Stimulated activated CD8-positive, alpha-beta memory T cell treated with anti-CD3 and anti-CD28 coated beads, Interleukin-7, amount 100 ng/mL, for 48 hours (primary cell): ENCODE results near the gene EPN2.

ENCODE experiments used
- DNase-seq, 2 donors: peaks; one replicate each; pipeline ENCODE4 v3.0.0-alpha.2; 2020; ENCODE audit warnings: low read depth in 1 of 2; ENCODE audit errors: extremely low read depth in 1 of 2

The EPN2 gene

DNA sequence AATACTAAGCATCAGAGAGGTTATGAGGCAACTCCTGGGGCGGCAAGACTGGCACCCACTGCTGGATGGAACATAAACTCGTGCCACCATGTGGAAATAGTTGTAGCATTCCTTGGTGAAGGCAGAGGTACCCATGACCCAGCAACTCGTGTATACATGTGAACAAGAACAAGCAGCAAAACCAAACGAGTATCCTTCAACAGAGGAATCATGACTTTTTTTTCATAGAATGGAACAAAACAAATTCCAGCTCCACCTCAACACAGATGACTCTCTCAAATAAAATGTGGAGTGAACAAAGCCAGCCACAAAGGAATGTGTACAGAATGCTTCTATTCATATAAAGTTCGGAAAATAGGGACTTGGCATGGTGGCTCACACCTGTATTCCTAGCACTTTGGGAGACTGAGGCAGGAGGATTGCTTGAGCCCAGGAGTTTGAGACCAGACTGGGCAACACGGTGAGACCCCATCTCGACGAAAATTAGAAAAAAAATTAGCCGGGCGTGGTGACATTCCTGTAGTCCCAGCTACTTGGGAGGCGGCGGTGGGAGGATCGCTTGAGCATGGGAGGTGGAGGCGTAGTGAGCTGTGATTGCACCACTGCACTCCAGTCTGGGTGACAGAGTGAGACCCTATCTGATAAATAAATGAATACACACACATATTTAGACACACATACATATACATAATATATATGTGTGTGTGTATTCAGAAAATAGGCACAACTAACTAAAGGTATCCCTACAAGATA, 90.0 kb downstream of the EPN2 start:
- no peak for DNase-seq

DNA sequence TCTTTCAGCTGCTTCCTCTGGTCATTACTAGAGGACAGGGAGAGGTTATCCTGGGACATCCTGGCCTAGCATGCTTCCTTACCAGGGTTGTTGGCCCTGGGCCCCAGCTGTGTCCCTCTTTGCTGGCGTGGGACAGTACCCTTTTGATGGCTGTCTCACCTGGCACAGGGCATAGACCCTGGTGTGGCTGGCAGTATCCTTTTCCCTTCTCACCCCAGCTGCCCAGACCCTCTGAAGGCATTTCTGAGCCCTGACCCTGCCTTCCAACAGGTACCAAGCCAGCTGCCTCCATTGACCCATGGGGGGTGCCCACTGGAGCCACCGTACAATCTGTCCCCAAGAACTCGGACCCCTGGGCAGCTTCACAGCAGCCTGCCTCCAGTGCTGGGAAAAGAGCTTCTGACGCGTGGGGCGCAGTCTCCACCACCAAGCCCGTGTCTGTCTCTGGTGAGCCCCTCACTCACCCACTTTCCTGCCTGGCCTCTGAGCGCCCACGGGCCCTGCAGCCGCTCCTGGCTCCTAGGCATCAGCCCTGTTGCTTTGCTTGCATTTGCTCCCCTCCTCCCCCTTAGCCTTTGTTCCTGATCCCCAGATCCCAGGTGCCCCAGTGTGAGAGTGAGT, 91.4 kb downstream of the EPN2 start:
- no peak for DNase-seq

DNA sequence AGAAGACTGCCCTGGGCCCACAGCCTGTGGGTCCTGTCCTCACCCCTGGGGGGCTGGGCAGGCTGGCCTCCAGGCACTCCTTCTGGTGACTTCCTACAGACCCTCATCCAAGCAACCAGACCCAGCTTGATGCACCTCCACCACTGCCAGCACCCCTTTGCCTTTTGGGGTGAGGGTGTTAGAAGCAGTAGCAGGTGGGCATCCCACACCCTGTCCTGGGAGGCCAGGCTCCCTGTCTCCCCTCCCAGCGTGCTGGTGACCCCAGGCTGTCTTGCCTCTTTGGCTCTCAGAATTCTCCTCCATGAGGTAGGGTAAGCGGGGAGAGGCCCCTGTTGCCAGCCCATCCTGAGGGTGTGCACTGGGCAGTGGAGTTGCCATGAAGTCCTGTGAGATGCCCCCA, 92.0 kb downstream of the EPN2 start:
- no peak for DNase-seq

DNA sequence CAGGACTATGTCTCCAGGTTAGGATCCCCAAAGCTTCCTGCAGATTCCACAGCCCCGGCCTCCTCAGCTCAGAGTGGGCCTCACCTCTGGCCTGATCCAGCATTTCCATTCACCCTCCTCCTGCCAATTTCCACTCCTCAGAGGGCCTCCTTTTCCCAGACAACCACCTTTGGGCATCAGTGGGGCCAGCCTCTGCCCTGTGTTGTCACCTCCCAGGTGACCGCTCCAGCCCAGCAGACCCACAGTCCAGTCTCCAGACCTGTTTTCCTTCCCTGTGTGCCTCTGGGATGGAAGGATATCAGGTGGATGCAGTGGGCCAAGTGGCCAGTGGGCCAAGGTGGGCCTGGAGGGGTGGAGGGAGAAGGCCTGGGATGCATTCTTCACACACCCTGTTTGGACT, 92.7 kb downstream of the EPN2 start:
- no peak for DNase-seq

DNA sequence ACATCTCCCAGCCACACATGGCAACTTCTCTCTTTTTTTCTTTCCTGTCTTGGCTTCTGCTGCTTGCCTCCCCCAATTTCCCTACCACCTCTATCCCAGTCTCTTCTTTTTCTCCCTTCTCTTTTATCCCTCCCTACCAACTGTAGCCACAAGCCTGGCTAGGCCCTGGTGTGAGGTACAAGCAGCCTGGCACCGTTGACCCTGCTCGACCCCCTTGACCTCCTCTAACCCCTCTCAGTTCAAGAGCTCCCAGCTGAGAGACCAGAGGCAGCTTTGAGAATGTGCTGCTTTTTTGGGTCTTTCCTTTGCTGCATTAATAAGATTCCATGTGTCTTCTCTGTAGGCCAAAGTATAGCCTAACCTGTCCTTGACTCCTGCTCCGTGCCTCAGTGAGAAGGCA, 93.1 kb downstream of the EPN2 start:
- DNase-seq = no peak

DNA sequence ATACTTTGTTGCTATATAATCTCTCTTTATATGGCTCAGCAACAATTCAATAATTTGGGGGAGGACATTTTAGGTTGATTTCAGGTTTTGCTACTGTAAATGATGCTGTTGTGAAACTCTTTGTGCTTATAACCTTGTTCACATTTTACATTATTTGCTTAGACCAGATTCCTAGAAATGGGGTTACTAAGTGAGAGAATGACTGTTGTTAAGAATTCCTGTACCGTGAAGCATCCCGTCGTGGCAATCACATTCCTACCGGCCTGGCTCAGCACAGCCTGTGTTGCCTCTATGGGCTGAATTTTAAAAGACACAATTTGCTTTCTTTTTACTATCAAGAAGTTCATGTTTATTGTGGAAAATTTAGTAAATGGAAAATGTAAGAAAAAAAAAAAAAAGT, 94.0 kb downstream of the EPN2 start:
- DNase-seq = no peak

DNA sequence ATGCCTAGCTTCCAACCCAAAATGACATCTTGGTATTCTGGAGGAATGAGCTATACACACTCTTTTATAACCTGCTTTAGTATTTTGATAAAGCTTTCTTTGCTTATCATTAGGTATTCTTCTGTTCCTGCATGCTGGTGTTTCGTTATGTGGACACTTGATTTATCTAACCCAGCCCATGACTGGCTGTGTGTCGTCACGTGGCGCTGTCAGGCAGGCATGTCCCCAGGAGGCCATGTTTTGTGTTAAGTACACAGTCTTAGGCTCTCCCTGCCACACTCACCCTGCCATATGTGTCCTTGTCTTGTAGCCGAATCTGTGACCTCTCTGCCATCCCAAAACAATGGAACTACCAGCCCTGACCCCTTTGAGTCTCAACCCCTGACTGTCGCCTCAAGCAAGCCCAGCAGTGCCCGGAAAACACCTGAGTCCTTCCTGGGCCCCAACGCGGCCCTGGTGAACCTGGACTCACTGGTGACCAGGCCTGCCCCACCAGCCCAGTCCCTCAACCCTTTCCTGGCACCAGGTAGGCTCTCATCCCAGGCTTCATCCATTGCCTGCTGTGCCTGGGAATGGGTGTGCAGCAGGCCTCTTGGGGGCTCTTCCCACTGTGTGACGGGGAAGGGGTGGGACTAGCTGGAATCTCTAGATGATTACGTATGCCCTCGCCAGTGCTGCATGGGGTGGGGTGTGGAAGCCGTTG, 94.5 kb downstream of the EPN2 start:
- DNase-seq = no peak

DNA sequence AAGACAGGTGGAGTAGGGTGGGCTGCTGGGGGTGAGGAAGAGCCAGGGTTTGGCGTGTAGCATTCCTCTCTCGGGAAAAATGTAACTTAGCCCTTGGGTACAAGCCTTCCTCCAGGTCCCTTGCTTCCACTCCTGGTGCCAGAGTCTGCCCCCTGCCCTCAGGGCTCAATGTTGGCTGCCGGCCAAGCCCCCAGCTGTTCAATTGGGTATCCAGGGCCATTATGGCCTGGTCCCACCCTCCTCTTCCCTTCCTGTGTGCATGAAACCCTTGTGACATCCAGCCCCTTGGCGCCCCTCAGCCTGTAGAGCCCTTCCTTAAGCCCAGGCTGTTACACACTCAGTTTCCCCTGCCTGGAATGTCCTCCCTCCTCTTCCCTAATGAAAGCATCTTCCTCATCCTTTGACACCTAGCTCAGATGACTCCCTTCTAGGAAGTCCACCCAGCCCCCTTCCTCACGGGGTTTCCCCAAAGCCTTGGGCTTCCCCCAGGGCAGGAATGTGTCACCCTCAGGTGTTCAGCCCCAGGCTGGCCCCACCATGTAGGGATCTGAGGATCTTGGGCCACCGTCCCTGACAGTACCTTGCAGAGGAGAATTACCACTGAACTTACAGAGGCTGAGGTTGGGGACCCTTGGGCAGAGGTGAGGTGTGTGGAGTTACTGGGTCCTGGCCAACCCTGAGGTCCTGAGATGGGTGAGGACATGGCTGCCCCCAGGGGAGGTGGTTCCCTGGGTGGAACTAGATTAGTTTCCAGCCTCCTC, 95.4 kb downstream of the EPN2 start:
- DNase-seq = no peak

DNA sequence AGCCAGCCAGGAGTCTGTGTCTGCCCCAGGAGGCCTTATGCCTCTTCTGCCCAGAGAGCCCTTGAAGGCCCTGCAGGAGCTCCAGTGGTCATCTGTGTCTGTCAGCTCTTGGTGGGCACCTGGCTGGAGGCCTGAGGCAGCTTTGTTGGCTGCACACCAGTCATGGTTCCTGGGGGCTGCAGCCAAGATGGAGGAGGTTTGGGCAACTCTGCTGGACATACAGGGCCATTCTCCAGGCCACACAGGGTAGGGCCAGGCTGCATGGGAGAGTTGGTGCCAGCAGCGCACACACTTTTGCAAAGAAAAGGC, 95.9 kb downstream of the EPN2 start:
- no peak for DNase-seq

DNA sequence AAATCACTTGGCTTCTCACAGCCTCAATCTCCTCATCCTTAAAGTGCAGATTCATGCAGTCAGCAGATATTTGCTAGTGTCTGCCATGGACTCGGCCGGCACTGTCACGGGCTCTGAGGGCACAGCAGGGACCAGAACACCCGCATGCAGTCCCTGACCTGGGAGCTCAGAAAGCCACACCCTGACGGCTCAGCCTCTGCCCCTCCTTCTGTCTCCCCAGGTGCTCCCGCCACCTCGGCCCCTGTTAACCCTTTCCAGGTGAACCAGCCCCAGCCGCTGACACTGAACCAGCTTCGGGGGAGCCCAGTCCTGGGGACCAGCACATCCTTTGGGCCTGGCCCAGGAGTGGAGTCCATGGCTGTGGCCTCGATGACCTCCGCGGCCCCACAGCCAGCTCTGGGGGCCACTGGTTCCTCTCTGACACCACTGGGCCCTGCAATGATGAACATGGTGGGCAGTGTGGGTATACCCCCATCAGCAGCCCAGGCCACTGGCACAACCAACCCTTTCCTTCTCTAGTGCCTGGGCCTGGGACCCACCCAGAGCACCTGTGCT, 96.6 kb downstream of the EPN2 start:
- DNase-seq = no peak

DNA sequence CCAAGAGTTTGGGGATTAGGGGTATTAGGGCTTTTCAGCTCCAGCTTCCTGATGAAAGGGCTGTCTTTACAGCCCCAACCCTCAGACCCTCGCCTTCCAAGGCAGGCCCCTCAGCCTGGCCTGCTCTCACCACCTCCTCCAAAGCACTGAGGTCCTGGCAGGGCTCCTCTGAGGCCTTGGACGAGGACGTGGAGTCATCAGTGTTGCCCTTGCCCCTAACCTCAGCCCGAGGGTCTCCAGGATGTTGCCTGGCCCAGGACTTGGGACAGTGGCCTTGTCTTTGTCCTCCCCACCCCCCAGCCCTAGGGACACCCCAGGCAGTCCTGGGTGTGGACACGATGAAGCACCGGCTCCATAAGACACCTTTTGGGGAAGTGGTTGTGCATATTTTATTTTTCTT, 97.2 kb downstream of the EPN2 start:
- DNase-seq = no peak

DNA sequence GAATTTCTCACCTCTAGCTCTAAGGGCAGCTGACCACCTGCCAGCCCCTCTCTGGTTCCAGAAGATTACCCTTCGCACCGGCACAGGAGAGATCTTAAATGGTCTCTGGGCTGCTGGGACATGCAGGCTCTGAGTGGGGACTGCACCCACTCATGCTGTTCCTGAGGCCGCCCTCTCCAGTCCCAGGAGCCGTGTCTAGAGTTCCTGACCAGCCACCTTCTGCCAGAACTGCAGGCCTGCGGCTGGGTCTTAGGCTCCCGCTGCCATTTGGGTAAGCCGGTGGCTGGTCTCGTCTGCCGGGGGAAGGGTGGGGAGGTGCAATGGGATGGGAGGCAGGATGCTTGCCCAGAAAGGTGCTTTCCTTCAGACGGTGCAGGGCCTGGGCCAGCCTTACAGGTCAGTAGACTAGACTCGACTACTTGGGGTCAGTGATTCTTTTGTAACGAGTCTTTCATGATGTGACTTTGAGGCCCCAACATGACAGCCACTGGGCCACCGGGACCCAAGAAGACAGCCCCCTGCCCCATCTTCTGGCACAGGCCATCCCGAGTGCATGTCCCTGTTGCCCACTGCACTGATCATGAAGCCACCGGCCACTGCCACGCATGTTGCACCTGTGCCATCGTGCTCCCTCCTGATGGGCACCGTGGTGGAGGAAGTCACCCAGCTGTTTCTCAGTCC, 98.9 kb downstream of the EPN2 start:
- no peak for DNase-seq

DNA sequence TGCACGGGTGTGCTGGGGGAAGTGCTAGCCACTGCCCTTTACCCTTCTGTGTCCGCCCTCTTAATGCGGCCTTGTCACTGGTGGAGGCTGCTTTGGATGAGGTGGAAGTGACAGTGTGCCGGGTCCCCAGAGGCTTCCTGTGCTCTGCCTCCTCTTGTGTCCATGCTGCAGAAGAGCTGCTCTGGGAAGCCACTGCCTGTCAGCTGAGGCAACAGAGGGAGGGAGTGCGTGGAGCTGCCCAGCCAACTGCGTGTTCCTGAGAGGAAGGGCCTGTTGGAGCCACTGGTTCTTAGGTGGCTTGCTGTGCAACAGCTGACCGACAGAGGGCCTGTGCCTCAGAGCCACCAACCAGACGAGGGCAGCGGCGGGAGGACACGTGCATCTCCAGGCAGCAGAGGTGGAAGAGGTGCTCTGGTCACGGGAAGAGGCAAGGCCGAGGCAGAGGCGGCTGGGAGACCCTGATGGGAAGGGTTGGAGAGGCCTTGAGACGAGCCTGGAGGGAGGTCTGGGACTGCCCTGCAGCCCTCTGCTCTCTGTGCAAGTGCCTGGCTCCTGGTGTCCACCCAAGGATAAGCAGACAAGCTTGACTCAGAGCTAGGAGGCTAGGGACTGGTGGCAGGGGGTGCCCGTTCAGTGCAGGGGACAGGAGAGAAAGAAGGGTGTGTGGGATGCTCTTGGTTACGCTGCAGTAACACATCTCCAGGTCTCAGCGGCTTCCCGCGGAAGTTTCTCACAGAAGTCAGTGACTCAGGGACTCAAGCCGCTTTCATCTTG, 100.0 kb downstream of the EPN2 start:
- no peak for DNase-seq

DNA sequence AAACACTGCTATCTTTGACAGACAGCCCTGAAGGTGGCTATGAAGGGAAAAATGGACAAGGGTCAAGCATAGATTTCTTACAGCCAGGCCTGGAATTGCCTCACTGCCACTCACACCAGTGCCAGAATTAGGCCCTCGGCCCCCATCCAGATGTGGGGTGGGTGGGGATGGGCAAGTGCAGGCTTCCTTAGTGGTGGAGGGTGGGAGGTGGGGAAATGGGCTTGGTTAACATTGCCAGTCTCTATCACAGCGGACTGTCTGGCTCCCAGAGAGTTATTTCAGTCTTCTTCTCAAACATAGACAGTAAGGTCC, 100.5 kb downstream of the EPN2 start:
- no peak for DNase-seq

DNA sequence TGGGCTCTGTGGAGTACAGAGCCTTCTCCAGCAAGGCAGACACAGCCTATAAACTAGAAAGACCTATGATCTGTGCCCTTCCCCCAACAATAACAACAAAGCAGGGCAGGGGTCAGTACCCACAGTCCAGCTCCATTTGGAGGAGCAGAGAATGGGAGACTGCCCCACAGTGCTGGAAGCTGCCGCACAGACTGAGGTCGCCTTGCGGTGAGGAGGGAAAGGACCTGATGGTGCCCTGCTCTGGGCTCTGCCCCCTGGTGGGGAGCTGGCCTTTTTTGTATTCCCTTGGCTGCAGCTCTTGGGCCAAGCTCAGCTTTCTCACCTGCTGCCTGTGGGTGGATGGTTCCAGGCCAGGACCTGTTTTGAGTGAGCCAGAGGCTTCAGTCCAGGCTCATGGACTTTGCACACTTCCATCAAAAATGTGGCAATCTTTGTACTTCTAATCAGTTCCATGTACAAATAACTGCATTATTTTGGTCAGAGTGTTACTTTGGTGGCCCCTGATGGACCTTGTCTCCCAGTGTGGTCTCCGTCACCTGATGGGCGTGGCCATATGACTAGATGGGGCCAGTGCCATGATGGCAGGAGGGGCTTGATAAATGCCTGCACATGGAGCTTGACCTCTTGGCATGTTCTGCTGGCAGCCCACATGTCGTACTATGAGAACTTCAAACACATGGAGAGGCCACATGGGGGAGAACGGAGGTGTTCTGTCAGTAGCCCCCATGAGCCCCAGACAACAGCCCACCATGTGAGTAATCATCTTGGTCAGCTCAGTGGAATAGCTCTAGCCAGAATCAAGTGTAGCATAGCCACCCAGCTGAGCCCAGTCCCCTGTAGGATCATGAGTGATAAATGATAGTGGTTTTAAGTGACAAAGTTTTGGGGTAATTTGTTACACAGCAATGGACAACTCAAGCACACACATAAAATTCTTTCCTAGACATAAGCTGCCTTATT, 101.1 kb downstream of the EPN2 start:
- peak; percentile 16 to 25 for DNase-seq

DNA sequence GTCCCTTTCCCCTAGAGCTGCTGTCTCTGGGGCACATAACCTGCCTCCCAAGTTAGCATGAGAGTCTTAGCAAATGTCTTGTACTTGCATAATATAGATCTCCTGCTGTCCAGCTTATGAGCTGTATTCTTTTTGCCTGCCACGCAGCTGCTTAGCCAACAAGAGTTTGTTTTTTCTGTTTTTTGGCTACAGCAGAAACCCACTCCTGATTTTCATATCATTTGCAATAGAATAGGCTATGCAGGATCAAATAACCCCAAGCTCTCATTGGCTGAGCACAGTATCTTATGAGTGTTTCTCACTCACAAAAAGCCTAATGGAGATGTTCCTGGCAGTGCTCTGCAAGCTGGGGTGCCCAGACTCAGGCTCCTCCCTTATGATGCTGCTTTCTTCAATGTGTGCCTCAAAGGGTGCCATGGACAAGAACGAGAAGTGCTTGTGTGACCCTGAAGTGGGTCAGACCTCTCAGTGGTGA, 102.2 kb downstream of the EPN2 start:
- no peak for DNase-seq

DNA sequence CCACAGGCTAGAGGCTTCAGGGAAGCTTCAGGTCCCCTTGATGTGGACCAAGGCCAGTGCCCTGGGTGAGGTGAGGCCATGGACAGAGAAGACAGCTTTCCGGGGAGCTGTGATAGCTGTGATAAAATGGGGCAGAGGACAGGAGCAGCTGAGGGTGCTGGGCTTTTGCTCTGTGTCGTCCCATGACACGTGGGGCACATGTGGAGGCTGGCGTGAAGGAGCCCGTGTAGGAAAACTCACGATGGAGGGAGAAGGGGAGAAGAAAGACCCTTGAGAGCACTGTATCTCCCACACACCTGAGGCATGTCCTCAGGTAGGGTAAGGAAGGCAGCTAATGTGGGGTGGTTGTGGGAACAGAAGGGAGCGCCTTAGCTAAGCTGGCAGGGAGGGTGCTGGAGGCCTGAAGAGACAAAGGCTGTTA, 104.1 kb downstream of the EPN2 start:
- no peak for DNase-seq

DNA sequence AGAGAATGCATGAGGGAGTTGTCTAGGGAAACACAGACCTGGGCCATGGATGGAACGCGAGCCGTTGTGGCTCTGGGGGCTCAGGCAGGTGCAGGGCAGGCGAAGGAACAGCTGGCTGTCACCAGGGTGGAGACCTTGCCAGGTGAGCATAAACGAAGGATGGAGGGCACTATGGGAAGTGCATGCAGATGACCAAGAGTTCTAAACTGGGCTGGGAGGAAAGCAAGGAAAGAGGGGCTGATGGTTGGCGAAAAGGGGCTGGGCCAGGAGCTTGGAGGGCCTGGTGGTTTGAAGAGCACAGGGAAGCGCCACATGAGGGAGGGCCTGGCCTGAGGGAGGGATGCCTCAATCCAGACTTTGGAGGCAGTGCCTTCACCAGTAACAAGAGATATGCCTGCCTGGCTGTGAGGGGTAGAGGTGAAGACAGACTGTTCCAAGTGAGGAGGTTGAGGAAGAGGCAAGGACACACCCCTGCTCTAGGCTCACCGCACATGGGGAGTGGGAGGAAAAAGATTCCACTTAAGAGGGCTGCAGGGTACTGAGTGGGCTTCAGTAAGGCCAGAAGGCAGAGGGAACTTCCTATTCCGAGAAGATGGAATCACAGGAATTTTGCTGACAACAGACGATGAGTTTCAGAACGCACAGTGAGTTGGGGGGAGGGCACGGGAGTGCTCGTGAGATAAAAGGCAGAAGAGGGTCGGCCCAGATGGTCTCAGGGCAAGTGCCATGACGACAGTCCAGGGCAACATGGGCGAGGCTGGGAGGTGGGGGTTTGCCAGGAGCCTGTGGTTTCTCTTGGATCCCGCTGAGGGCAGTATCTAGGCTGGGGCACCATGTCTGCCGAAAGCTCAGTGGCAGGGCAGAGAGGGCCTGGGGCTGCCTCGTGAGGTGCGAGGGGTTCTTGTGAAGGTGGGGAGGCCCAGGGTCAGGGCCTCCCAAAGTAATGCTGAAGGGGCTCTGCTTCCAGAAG, 104.8 kb downstream of the EPN2 start:
- no peak for DNase-seq
